Ishikawa (cell line): ENCODE measurements around the gene EPHA3.

Source experiments
- CEBPB ChIP-seq: IDR thresholded peaks from 2 replicates; pipeline ENCODE4 v1.6.1; 2012
- CREB1 ChIP-seq: IDR thresholded peaks from 2 replicates; pipeline ENCODE4 v1.6.1; 2012; ENCODE audit warnings: low read depth
- EGR1 ChIP-seq: IDR thresholded peaks from 2 replicates; pipeline ENCODE4 v1.6.1; 2012
- EP300 ChIP-seq: IDR thresholded peaks from 2 replicates; pipeline ENCODE4 v1.6.1; 2012; ENCODE audit warnings: borderline replicate concordance
- FOXM1 ChIP-seq: IDR thresholded peaks from 2 replicates; pipeline ENCODE4 v1.6.1; 2012; ENCODE audit warnings: low read depth, borderline replicate concordance
- NFIC ChIP-seq: IDR thresholded peaks from 2 replicates; pipeline ENCODE4 v1.6.1; 2012
- RAD21 ChIP-seq: IDR thresholded peaks from 2 replicates; pipeline ENCODE4 v1.6.1; 2012; ENCODE audit warnings: low read depth
- TAF1 ChIP-seq: IDR thresholded peaks from 2 replicates; pipeline ENCODE4 v1.6.1; 2012; ENCODE audit warnings: low read depth, mild to moderate bottlenecking
- TCF12 ChIP-seq: IDR thresholded peaks from 2 replicates; pipeline ENCODE4 v1.6.1; 2012; ENCODE audit warnings: low read depth
- TEAD4 ChIP-seq: IDR thresholded peaks from 2 replicates; pipeline ENCODE4 v1.6.1; 2012
- YY1 ChIP-seq: IDR thresholded peaks from 2 replicates; pipeline ENCODE4 v1.6.1; 2012; ENCODE audit warnings: low read depth
- ZBTB7A ChIP-seq: IDR thresholded peaks from 2 replicates; pipeline ENCODE4 v1.6.1; 2012; ENCODE audit warnings: low read depth
- TF ChIP-seq, protein P1 (sequence below): IDR thresholded peaks from 2 replicates; pipeline ENCODE4 v1.6.1; 2012; ENCODE audit warnings: low read depth, mild to moderate bottlenecking
- TF ChIP-seq, protein P2 (sequence below): IDR thresholded peaks from 2 replicates; pipeline ENCODE4 v1.6.1; 2012
- TF ChIP-seq, protein P3 (sequence below): IDR thresholded peaks from 2 replicates; pipeline ENCODE4 v1.6.1; 2012

Gene EPHA3

DNA sequence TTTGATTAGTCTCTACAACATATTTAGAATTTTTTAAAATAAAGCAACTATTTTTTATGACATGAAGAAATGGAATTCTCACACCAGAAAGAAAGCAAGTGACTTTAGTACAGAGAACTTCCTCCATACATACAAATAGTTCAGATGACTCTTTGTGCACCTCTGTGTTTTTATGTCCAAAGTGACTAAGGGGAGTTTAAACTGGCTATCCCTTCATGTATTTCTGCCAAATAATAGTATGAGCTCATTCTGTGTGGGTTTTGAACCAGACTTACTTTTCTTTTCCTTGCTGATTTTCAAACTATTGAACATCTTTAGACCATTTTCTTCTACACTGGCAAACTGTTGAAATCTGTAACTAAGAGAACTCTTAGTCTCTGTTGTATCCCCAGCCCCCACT is 196.3 kb downstream of the EPHA3 start:
- TF ChIP-seq TEAD4 (no peak), TAF1 (no peak), CREB1 (no peak), TCF12 (no peak), FOXM1 (no peak), EGR1 (no peak), RAD21 (no peak), EP300 (no peak), NFIC (no peak), YY1 (no peak), ZBTB7A (no peak), CEBPB (no peak)
- TF ChIP-seq, protein P1, sequence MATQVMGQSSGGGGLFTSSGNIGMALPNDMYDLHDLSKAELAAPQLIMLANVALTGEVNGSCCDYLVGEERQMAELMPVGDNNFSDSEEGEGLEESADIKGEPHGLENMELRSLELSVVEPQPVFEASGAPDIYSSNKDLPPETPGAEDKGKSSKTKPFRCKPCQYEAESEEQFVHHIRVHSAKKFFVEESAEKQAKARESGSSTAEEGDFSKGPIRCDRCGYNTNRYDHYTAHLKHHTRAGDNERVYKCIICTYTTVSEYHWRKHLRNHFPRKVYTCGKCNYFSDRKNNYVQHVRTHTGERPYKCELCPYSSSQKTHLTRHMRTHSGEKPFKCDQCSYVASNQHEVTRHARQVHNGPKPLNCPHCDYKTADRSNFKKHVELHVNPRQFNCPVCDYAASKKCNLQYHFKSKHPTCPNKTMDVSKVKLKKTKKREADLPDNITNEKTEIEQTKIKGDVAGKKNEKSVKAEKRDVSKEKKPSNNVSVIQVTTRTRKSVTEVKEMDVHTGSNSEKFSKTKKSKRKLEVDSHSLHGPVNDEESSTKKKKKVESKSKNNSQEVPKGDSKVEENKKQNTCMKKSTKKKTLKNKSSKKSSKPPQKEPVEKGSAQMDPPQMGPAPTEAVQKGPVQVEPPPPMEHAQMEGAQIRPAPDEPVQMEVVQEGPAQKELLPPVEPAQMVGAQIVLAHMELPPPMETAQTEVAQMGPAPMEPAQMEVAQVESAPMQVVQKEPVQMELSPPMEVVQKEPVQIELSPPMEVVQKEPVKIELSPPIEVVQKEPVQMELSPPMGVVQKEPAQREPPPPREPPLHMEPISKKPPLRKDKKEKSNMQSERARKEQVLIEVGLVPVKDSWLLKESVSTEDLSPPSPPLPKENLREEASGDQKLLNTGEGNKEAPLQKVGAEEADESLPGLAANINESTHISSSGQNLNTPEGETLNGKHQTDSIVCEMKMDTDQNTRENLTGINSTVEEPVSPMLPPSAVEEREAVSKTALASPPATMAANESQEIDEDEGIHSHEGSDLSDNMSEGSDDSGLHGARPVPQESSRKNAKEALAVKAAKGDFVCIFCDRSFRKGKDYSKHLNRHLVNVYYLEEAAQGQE: no peak
- TF ChIP-seq, protein P2, sequence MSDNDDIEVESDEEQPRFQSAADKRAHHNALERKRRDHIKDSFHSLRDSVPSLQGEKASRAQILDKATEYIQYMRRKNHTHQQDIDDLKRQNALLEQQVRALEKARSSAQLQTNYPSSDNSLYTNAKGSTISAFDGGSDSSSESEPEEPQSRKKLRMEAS: no peak
- TF ChIP-seq, protein P3, sequence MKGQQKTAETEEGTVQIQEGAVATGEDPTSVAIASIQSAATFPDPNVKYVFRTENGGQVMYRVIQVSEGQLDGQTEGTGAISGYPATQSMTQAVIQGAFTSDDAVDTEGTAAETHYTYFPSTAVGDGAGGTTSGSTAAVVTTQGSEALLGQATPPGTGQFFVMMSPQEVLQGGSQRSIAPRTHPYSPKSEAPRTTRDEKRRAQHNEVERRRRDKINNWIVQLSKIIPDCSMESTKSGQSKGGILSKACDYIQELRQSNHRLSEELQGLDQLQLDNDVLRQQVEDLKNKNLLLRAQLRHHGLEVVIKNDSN: no peak

DNA sequence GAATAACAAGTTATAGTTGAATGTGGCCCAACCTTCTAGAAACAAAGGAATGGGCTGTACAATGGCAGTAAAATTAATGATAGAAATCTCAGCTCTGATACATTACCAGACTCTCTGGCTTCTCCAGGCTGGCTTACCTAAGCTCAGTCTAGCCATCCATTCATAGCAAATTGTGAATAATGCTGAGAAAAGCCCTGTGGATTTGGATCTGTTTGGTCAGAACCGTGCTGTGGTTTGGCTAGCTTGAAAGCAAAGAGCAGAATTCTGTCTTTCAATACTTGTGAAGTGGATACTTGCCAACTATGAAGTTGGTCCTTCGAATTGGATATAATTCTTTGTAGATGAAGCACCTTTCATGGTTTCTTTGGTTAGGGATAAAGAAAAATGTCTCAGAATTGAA is 199.1 kb downstream of the EPHA3 start:
- no peak for TF ChIP-seq CREB1
- no peak for TF ChIP-seq EGR1
- TF ChIP-seq, protein P2: no peak
- TF ChIP-seq TEAD4: no peak
- no peak for TF ChIP-seq RAD21
- no peak for TF ChIP-seq FOXM1
- TF ChIP-seq CEBPB: no peak
- TF ChIP-seq YY1: no peak

DNA sequence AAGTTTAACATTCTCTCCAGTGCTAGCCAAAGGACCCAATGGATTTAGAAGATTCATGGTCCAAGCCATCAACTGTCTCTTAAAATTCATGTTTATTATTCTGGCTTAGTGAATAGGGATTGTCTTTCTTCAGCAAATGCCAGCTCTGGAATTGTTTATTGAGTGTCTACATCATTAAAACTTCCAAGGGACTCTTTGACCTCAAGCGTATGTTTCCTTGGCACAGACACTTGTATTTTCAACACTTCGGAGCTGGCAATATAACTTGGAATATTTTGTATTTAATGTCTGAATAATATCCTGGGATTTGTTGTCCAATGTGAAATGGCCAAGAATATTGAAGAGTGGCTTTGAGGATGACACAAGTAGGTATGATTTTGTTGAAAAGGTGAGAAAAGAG is 204.2 kb downstream of the EPHA3 start:
- TF ChIP-seq EP300 (no peak), YY1 (no peak), ZBTB7A (no peak), RAD21 (no peak), FOXM1 (no peak), NFIC (no peak), TAF1 (no peak), CEBPB (no peak)
- TF ChIP-seq, protein P3: no peak
- TF ChIP-seq, protein P2: no peak

DNA sequence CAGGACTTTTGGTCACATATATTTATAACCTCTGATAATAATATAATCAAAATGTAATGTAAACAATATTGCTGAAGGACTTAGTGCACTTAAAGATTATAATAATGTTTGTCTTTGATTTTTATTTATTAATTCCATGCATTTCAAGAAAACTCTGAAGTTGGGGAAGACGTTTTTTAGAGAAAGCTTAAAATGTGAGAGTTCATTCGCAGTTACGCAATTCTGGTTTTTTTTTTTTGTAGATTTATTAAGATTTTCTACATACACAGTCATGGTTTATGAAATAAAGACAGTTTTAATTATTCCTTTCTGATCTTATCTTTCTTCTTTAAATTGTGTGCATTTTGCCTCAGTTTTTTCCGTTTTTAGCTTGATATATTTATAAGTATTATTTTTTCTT is 204.7 kb downstream of the EPHA3 start:
- no peak for TF ChIP-seq EGR1
- TF ChIP-seq, protein P2: no peak
- TF ChIP-seq CEBPB: no peak
- TF ChIP-seq, protein P3: no peak
- no peak for TF ChIP-seq CREB1
- TF ChIP-seq TAF1: no peak
- TF ChIP-seq NFIC: no peak
- TF ChIP-seq TEAD4: no peak
- TF ChIP-seq RAD21: no peak
- TF ChIP-seq EP300: no peak
- TF ChIP-seq ZBTB7A: no peak
- no peak for TF ChIP-seq YY1
- TF ChIP-seq TCF12: no peak
- TF ChIP-seq FOXM1: no peak
- TF ChIP-seq, protein P1: no peak

DNA sequence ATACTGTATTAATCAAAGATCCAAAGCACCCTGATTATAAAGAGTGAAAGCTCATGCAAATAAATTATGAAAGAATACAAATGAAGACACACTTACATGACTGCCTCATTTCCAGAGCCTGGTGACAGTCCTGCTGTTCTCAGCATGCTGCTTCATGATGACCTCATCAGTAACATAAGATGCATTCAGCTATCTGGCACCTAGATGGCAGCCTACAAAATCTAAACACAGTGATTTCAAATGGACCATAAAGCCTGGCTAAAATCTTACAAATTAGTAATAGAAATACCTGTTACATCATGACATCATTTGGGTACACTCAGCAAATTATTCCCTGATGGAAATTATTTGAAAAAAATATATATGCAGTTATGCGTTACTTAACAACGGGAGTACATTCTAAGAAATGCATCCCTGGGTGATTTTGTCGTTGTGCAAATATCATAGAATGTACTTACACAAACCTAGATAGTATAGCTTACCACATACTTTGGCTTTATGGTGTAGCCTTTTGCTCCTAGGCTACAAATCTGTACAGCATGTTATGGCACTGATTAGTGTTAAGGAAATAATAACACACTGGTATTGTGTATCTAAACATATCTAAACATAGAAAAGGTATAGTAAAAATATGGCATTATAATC is 207.2 kb downstream of the EPHA3 start:
- peak; percentile 12; the same call in 1 of the 2 replicates for TF ChIP-seq RAD21
- TF ChIP-seq YY1: no peak
